ENCODE data around the gene KANK2. TPM values are rescaled to one million over a fixed set of nuclear protein-coding genes. Genes with fewer than 3 reads are reported as not detected.

KANK2 gene
- polyA plus RNA-seq, 1 of the 3 experiments (the other 2 are of a cell fraction), result 92.4 TPM

DNA sequence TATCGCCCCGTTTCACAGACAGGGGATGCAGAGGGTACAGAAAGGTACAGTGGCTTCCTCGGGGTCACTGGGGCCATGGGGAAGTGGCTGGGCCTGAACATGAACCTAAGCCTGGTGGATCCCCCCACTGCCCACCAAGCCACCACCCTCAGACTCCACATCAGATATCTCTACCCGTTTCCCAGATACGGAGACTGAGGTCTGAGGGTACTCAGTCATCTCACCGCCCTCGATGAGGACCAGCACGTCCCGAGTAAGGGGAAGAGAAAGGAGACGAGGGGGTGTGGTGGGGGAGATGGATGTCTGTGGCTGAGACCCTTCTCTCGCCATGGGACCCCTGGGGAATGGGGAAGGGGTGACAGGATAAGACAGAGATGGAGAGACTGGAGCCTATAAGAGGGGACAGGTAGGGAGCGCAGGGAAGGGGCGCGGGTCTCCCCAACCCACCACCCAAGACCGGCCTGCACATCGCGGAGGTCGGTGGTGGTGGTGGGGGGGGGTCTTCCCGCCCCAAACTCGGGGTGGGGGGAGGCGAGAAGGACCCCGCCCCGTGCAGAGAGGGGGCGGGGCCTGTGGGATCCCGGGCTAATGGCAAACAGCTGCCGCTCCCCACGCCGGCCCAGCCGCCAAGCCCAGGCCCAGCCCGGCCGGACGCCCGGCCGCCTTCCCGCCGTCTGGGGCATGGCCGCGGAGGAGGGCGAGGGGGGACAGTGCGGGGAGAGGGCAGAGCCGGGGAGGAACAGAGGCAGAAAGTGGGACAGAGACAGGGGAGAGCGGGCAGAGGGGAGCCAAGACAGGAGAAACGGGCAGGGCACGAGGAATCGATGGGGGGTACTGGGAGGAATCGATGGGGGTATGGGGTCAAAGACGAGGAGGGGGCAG, 698 bp downstream of the KANK2 start:
- peak; percentile 36; the same call in 1 of the 2 replicates for TF ChIP-seq MXI1 (IDR thresholded peaks at IDR 0.05; ENCODE audit: low read depth, low read length)
- TF ChIP-seq NFIC (IDR thresholded peaks at IDR 0.05; ENCODE audit: borderline replicate concordance), result no peak
- TF ChIP-seq TCF12 (IDR thresholded peaks at IDR 0.05), result peak; percentile 54; the same call in 1 of the 2 replicates
- TF ChIP-seq RXRA (IDR thresholded peaks at IDR 0.05; ENCODE audit: borderline replicate concordance, low read depth), result no peak
- peak; percentile 70; the same call in 1 of the 2 replicates for TF ChIP-seq SIN3A (IDR thresholded peaks at IDR 0.05; ENCODE audit: borderline replicate concordance, low read depth, low read length)
- TF ChIP-seq YY1 (IDR thresholded peaks at IDR 0.05; ENCODE audit: low read depth), result no peak
- 0 out of 2 replicates have a peak, but pooled peaks have one; percentile 36 for TF ChIP-seq TAF1 (IDR thresholded peaks at IDR 0.05; ENCODE audit: borderline replicate concordance, low read depth, low read length)
- TF ChIP-seq TEAD4 (IDR thresholded peaks at IDR 0.05; ENCODE audit: borderline replicate concordance, insufficient read depth), result no peak
- Histone ChIP-seq H3K4me3 (ENCODE audit: low read depth in 2 of 2, low read length in 1 of 2) (peak overlapping the region; percentile 80 to 86), H4K20me1 (ENCODE audit: insufficient read depth) (peaks cover 19% of the 10 kb centered on the region), H3K79me2 (ENCODE audit: insufficient read depth) (peaks cover 47% of the 10 kb centered on the region), H3K36me3 (replicated peaks in 1 of 2; ENCODE audit: control insufficient read depth in 1 of 2, insufficient read depth in 2 of 2, low read length in 1 of 2) (peaks cover 14 to 27% of the 10 kb centered on the region in 2 experiments), H3K27me3 (ENCODE audit: insufficient read depth) (no peaks in the 10 kb centered on the region), H3K9ac (peak overlapping the region; percentile 91), H3K27ac (ENCODE audit: low read depth in 2 of 2, low read length in 1 of 2) (peak overlapping the region; percentile 57 to 89), H3K9me2 (no peaks in the 10 kb centered on the region), H3K9me3 (no peaks in the 10 kb centered on the region), H2AFZ (ENCODE audit: low read depth) (no peak overlapping the region), H3K4me1 (ENCODE audit: control insufficient read depth in 1 of 2, insufficient read depth in 2 of 2, low read depth in 1 of 2, low read length in 1 of 2) (peaks cover 5 to 16% of the 10 kb centered on the region in 2 experiments; a peak in 1 of 4 replicates), H3K4me2 (peak overlapping the region; percentile 95), H3F3A (replicated peaks; ENCODE audit: insufficient read depth) (peaks cover 6% of the 10 kb centered on the region)
- ChIA-PET POLR2A (interaction anchor here (0.5 kb wide), 1 partner anchor 21 kb away, joined by 3 read pairs; no protein-coding TSS in a partner anchor), CTCF (interaction anchor here (1.4 kb wide), 1 partner anchor 66 kb away, joined by 3 read pairs; no protein-coding TSS in a partner anchor)
- 19% methylated on average over 45 of the region's 47 CpGs for WGBS (ENCODE audit: low lambda C conversion rate)
- DNase-seq, result peak; percentile 85

GRCh38 chr19:11195681-11196080, 1.7 kb downstream of the KANK2 start:
- peaks cover 56% of the 10 kb centered on the region for H3K79me2 ChIP-seq (ENCODE audit: insufficient read depth)
- H3K9me2 ChIP-seq, result no peaks in the 10 kb centered on the region
- H3K9ac ChIP-seq, result no peak overlapping the region
- H3K36me3 ChIP-seq (replicated peaks in 1 of 2; ENCODE audit: control insufficient read depth in 1 of 2, insufficient read depth in 2 of 2, low read length in 1 of 2), result peaks cover 21 to 29% of the 10 kb centered on the region in 2 experiments
- no peaks in the 10 kb centered on the region for H3K9me3 ChIP-seq
- no peak for DNase-seq
- no peak for TF ChIP-seq MXI1 (IDR thresholded peaks at IDR 0.05; ENCODE audit: low read depth, low read length)
- no peak for TF ChIP-seq TEAD4 (IDR thresholded peaks at IDR 0.05; ENCODE audit: borderline replicate concordance, insufficient read depth)
- TF ChIP-seq NRF1 (IDR thresholded peaks at IDR 0.05; ENCODE audit: low read depth, low read length), result no peak
- TF ChIP-seq MEF2A (IDR thresholded peaks at IDR 0.05; ENCODE audit: borderline replicate concordance, low read depth), result no peak
- no peak for TF ChIP-seq RXRA (IDR thresholded peaks at IDR 0.05; ENCODE audit: borderline replicate concordance, low read depth)
- TF ChIP-seq EZH2phosphoT487 (IDR thresholded peaks at IDR 0.05; ENCODE audit: borderline replicate concordance, low read depth), result no peak
- TF ChIP-seq SIN3A (IDR thresholded peaks at IDR 0.05; ENCODE audit: borderline replicate concordance, low read depth, low read length), result no peak
- TF ChIP-seq IRF3 (IDR thresholded peaks at IDR 0.05; ENCODE audit: low read depth, low read length), result no peak
- TF ChIP-seq ELF1 (IDR thresholded peaks at IDR 0.05), result no peak
- TF ChIP-seq, protein P1, sequence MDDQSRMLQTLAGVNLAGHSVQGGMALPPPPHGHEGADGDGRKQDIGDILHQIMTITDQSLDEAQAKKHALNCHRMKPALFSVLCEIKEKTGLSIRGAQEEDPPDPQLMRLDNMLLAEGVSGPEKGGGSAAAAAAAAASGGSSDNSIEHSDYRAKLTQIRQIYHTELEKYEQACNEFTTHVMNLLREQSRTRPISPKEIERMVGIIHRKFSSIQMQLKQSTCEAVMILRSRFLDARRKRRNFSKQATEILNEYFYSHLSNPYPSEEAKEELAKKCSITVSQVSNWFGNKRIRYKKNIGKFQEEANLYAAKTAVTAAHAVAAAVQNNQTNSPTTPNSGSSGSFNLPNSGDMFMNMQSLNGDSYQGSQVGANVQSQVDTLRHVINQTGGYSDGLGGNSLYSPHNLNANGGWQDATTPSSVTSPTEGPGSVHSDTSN (IDR thresholded peaks at IDR 0.05), result no peak
- TF ChIP-seq SMC3 (IDR thresholded peaks at IDR 0.05; ENCODE audit: low read depth, low read length), result no peak
- no peak for TF ChIP-seq GATA2 (CRISPR knock-in tag; IDR thresholded peaks at IDR 0.05)
- no peak for TF ChIP-seq NFIC (IDR thresholded peaks at IDR 0.05; ENCODE audit: borderline replicate concordance)
- no peak for TF ChIP-seq POLR2AphosphoS5 (IDR thresholded peaks at IDR 0.05; ENCODE audit: low read depth, low read length)
- no peak overlapping the region for H2AFZ ChIP-seq (ENCODE audit: low read depth)
- WGBS (ENCODE audit: low lambda C conversion rate), result 86% methylated on average over 12 of the region's 12 CpGs
- H3K4me3 ChIP-seq (ENCODE audit: low read depth in 2 of 2, low read length in 1 of 2), result peak overlapping the region in 1 of 2 experiments; percentile 86; a peak in 1 of 4 replicates
- ChIA-PET CTCF (interaction anchor here (0.6 to 1.0 kb wide), 2 partner anchors 69 to 113 kb away, joined by 3 read pairs; no protein-coding TSS in a partner anchor), POLR2A (no interaction called here)
- H3K4me2 ChIP-seq, result peak overlapping the region; percentile 95
- H3K4me1 ChIP-seq (ENCODE audit: control insufficient read depth in 1 of 2, insufficient read depth in 2 of 2, low read depth in 1 of 2, low read length in 1 of 2), result peaks cover 5 to 16% of the 10 kb centered on the region in 2 experiments; a peak in 1 of 4 replicates
- H3F3A ChIP-seq (replicated peaks; ENCODE audit: insufficient read depth), result peaks cover 6% of the 10 kb centered on the region
- H4K20me1 ChIP-seq (ENCODE audit: insufficient read depth), result peaks cover 28% of the 10 kb centered on the region
- no peaks in the 10 kb centered on the region for H3K27me3 ChIP-seq (ENCODE audit: insufficient read depth)
- H3K27ac ChIP-seq (ENCODE audit: low read depth in 2 of 2, low read length in 1 of 2), result no peak overlapping the region

Data from SK-N-SH (cell line).